HepG2 (cell line): ENCODE data around the gene THEM4. TPM values are rescaled to one million over a fixed set of nuclear protein-coding genes. Genes with fewer than 3 reads are reported as not detected.
A peak's percentile ranks its signal among the peaks of the same experiment; 100 is the strongest.

Experiments
- ATF6 ChIP-seq: sonication (generic); formaldehyde crosslinking; conservative IDR thresholded peaks from 2 replicates; pipeline ENCODE4 v1.4.0; 2020; ENCODE audit warnings: missing genetic modification reagents
- MAZ ChIP-seq, 2 experiments: sonication (generic) in 1 of 2; formaldehyde crosslinking in 1 of 2; IDR thresholded peaks; 2 replicates each; pipeline versions ENCODE4 v1.5.0 to v1.6.1; 2012 to 2020; ENCODE audit warnings: low read depth in 2 of 2, mild to moderate bottlenecking in 2 of 2, borderline replicate concordance in 1 of 2, improper control_type of control experiment in 1 of 2, low read length in 1 of 2, missing genetic modification reagents in 1 of 2, moderate library complexity in 1 of 2
- NCOA2 ChIP-seq: sonication (generic); formaldehyde crosslinking; IDR thresholded peaks from 2 replicates; pipeline ENCODE4 v1.8.0; 2022; ENCODE audit warnings: inconsistent platforms
- NR2F6 ChIP-seq, 2 experiments: IDR thresholded peaks; 2 replicates each; pipeline ENCODE4 v1.6.1; 2016; ENCODE audit warnings: antibody characterized with exemption in 1 of 2, mild to moderate bottlenecking in 1 of 2
- REXO4 ChIP-seq: sonication (generic); formaldehyde crosslinking; IDR thresholded peaks from 2 replicates; pipeline ENCODE4 v1.8.0; 2022; ENCODE audit warnings: missing genetic modification reagents, mild to moderate bottlenecking, borderline replicate concordance
- SMARCE1 ChIP-seq: fragments of 450-650 bp; IDR thresholded peaks from 2 replicates; pipeline ENCODE4 v1.6.1; 2017; ENCODE audit warnings: borderline replicate concordance
- SNAPC5 ChIP-seq: sonication (generic); formaldehyde crosslinking; IDR thresholded peaks from 2 replicates; pipeline ENCODE4 v1.8.1; 2023; ENCODE audit warnings: mild to moderate bottlenecking, missing genetic modification reagents, borderline replicate concordance
- TOE1 ChIP-seq: sonication (generic); formaldehyde crosslinking; IDR thresholded peaks from 2 replicates; pipeline ENCODE4 v1.4.0; 2020; ENCODE audit warnings: mild to moderate bottlenecking, missing genetic modification reagents
- ZBTB37 ChIP-seq: sonication (generic); formaldehyde crosslinking; IDR thresholded peaks from 2 replicates; pipeline ENCODE4 v1.4.0; 2020; ENCODE audit warnings: mild to moderate bottlenecking, missing genetic modification reagents
- ZFY ChIP-seq: sonication (generic); formaldehyde crosslinking; IDR thresholded peaks from 2 replicates; pipeline ENCODE4 v1.4.0; 2020; ENCODE audit warnings: missing genetic modification reagents
- ZHX2 ChIP-seq, 2 experiments: sonication (generic) in 1 of 2; formaldehyde crosslinking in 1 of 2; IDR thresholded peaks; 2 replicates each; pipeline versions ENCODE4 v1.6.1 to v1.9.0; 2014 to 2022; ENCODE audit warnings: antibody characterized with exemption in 1 of 2, borderline replicate concordance in 1 of 2, inconsistent platforms in 1 of 2, low read depth in 1 of 2, missing genetic modification reagents in 1 of 2
- ZNF235 ChIP-seq: sonication (generic); formaldehyde crosslinking; IDR thresholded peaks from 2 replicates; pipeline ENCODE4 v1.8.1; 2023; ENCODE audit warnings: mild to moderate bottlenecking, missing genetic modification reagents, borderline replicate concordance
- ZNF337 ChIP-seq: sonication (generic); formaldehyde crosslinking; IDR thresholded peaks from 2 replicates; pipeline ENCODE4 v1.5.1; 2020; ENCODE audit warnings: missing genetic modification reagents, low read depth, mild to moderate bottlenecking, borderline replicate concordance
- ZNF441 ChIP-seq: sonication (generic); formaldehyde crosslinking; IDR thresholded peaks from 2 replicates; pipeline ENCODE4 v1.7.0; 2021; ENCODE audit warnings: missing genetic modification reagents, borderline replicate concordance
- ZNF546 ChIP-seq: sonication (generic); formaldehyde crosslinking; conservative IDR thresholded peaks from 2 replicates; pipeline ENCODE4 v1.8.1; 2023; ENCODE audit warnings: mild to moderate bottlenecking, missing genetic modification reagents
- ZNF547 ChIP-seq: sonication (generic); formaldehyde crosslinking; IDR thresholded peaks from 2 replicates; pipeline ENCODE4 v1.5.1; 2020; ENCODE audit warnings: mild to moderate bottlenecking, missing genetic modification reagents
- ZSCAN20 ChIP-seq: sonication (generic); formaldehyde crosslinking; IDR thresholded peaks from 2 replicates; pipeline ENCODE4 v1.4.0; 2020; ENCODE audit warnings: missing genetic modification reagents, mild to moderate bottlenecking, borderline replicate concordance
- polyA plus RNA-seq, 8 experiments: library from polyadenylated mRNA; depleted of rRNA in 3 of 8; stranded (reverse) in 7 of 8; unstranded in 1 of 8; fragments of >200 nt; fragmentation: Illumina TruSeq in 4 of 8; extraction: Trizol in 4 of 8; gene quantifications; 2 replicates each; pipeline versions ENCODE4 v1.2.1 to v1.2.3, GENCODE V29; 2011 to 2016; ENCODE audit warnings: low read depth in 4 of 8, missing spikeins in 1 of 8, mixed read lengths in 1 of 8; ENCODE audit not compliant: insufficient read depth in 1 of 8
- total RNA-seq, 5 experiments: library from RNA; depleted of rRNA; stranded (reverse); fragments of >200 nt; fragmentation: Illumina TruSeq; extraction: Trizol; gene quantifications; 2 replicates each; pipeline ENCODE4 v1.2.3, GENCODE V29; 2016; ENCODE audit warnings: low read depth in 1 of 5

Gene THEM4
- total and polyA plus RNA-seq, 2 of the 13 experiments (the other 11 are each of a cell fraction or from before 2014, with no cell fraction given): 10.9 to 13.9 TPM

GRCh38 chr1:151909167-151910149 is at the start of gene THEM4 (continued):
- TF ChIP-seq SMARCE1: no peak
- TF ChIP-seq ZBTB37: no peak
- TF ChIP-seq ZHX2 (IDR thresholded peaks at IDR 0.05; ENCODE audit: low read depth): peak; percentile 68; the same call in 1 of the 2 replicates
- TF ChIP-seq ZHX2 (CRISPR knock-in tag; IDR thresholded peaks at IDR 0.05; ENCODE audit: borderline replicate concordance): no peak
- no peak for TF ChIP-seq ZNF337 (CRISPR knock-in tag)
- peak; percentile 58; the same call in 1 of the 2 replicates for TF ChIP-seq TOE1 (CRISPR knock-in tag)
- no peak for TF ChIP-seq NR2F6 (IDR thresholded peaks at IDR 0.05)
- TF ChIP-seq NR2F6 (CRISPR knock-in tag; IDR thresholded peaks at IDR 0.05): peak; percentile 71
- no peak for TF ChIP-seq REXO4 (CRISPR knock-in tag)
- peak; percentile 75; the same call in 1 of the 2 replicates for TF ChIP-seq ZNF441 (CRISPR knock-in tag)
- TF ChIP-seq ZNF546 (CRISPR knock-in tag): no peak
- TF ChIP-seq ZNF547 (CRISPR knock-in tag): peak; percentile 83; the same call in 1 of the 2 replicates
- TF ChIP-seq ATF6 (CRISPR knock-in tag): peak; percentile 64; the same call in 1 of the 2 replicates
- TF ChIP-seq ZNF235 (CRISPR knock-in tag): 0 out of 2 replicates have a peak, but pooled peaks have one; percentile 58
- TF ChIP-seq MAZ (IDR thresholded peaks at IDR 0.05; ENCODE audit: borderline replicate concordance, low read depth, low read length): peak; percentile 91
- TF ChIP-seq MAZ (CRISPR knock-in tag; IDR thresholded peaks at IDR 0.05; ENCODE audit: low read depth): peak; percentile 93
- 0 out of 2 replicates have a peak, but pooled peaks have one; percentile 11 for TF ChIP-seq NCOA2
- peak; percentile 96 for TF ChIP-seq ZFY (CRISPR knock-in tag)
- TF ChIP-seq ZSCAN20 (CRISPR knock-in tag): peak; percentile 83; the same call in 1 of the 2 replicates
- TF ChIP-seq SNAPC5 (CRISPR knock-in tag): 0 out of 2 replicates have a peak, but pooled peaks have one; percentile 87
